ENCODE measurements around the gene PPP1R18. TPM values are rescaled to one million over a fixed set of nuclear protein-coding genes. Genes with fewer than 3 reads are reported as not detected.
"Not testable (repeated sequence)": the region's sequence is repeated elsewhere in the genome, so short reads cannot be mapped to it uniquely, and the experiment has no call there.

The PPP1R18 gene
- total and polyA plus RNA-seq, 4 donors: 28.2 to 155 (median 66.6) TPM

GRCh38 chr6:30719791-30720737 lies 33.6 kb upstream of the PPP1R18 start, which contains the start of gene TUBB:
Gene TUBB, plus strand, starts transcription at chr6:30720352. Its CDS starts 155 bp downstream, at chr6:30720507.
- WGBS, 2 donors: 0 to 1% methylated on average over 38 of the region's 38 CpGs
- ATAC-seq (ENCODE audit: insufficient read depth, low FRiP score) (peak; percentile 62), DNase-seq (peak; percentile 98 to 99 (median 99))
- peaks cover 4 to 43% (median 9%) of the 10 kb centered on the region in 5 donors for H3K4me1 ChIP-seq (ENCODE audit: control insufficient read depth in 5 of 5, insufficient read depth in 5 of 5, low read length in 5 of 5)
- no peak for TF ChIP-seq CTCF (IDR thresholded peaks at IDR 0.05; ENCODE audit: control extremely low read depth, extremely low read depth)
- no peaks in the 10 kb centered on the region for H3K27me3 ChIP-seq (ENCODE audit: control insufficient read depth in 3 of 3, insufficient read depth in 3 of 3, low read length in 2 of 3)
- peak within 1 kb of the TSS; percentile 99 for H3K9ac ChIP-seq (ENCODE audit: insufficient read depth in 1 of 2, low read length in 2 of 2)
- H3K4me3 ChIP-seq: peak within 1 kb of the TSS; percentile 58
- H3K9me3 ChIP-seq (ENCODE audit: control insufficient read depth in 4 of 4, insufficient read depth in 3 of 4, low read length in 3 of 4): no peaks in the 10 kb centered on the region
- H3K27ac ChIP-seq (ENCODE audit: low read depth in 1 of 2, low read length in 1 of 2): peak within 1 kb of the TSS; percentile 94 to 95
- H3K36me3 ChIP-seq (ENCODE audit: control insufficient read depth in 4 of 4, insufficient read depth in 4 of 4, low read length in 4 of 4): peaks cover 6 to 40% (median 19%) of the 10 kb centered on the region in 4 donors

DNA sequence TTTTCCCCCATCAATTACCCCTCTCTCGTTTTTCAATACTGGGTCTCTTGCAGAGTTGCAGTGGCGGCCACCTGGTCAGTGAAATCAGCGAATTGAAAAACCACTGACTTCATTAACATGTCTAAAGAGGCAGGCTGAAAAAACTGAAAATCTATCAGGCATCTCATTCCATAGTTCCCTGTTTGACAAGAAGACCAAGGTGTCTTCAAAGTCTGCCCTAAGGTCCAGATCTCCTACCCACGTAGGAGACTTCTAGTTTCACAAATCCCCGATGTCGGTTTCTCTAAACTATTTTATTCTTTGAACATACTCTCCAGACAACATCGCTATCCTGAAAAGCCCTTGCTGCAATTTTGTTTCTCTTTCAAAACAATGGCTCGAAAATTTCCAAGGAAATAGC lies 32.9 kb upstream of the PPP1R18 start:
- peaks cover 6 to 39% (median 17%) of the 10 kb centered on the region in 4 donors for H3K36me3 ChIP-seq (ENCODE audit: control insufficient read depth in 4 of 4, insufficient read depth in 4 of 4, low read length in 4 of 4)
- 17 to 20% methylated on average over 8 of the region's 8 CpGs for WGBS, 2 donors
- H3K27ac ChIP-seq (ENCODE audit: low read depth in 1 of 2, low read length in 1 of 2): peak overlapping the region; percentile 89 to 95

DNA sequence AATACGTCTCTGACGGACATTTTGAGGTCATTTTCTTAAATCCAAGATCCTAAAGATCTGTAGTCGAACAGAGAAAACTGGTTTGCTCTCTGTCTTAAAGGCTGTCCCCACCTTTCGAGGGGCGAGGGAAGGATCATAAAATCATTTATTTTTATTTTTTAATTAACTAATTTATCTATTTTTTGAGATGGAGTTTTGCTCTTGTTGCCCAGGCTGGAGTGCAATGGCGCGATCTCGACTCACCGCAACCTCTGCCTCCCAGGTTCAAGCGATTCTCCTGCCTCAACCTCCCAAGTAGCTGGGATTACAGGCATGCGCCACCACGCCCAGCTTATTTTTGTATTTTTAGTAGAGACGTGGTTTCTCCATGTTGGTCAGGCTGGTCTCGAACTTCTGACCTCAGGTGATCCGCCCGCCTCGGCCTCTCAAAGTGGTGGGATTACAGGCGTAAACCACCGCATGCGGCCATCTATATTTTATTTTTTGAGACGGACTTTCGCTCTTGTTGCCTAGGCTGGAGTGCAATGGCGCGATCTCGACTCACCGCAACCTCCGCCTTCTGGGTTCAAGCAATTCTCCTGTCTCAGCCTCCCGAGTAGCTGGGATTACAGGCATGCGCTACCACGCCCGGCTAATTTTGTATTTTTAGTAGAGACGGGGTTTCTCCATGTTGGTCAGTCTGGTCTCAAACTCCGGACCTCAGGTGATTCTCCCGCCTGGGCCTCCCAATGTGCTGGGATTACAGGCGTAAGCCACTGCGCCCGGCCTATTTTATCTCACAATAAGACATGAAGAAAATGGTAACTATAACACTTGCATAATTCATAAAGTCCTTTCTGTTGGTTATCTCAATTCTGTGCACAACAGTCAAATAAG lies 31.6 kb upstream of the PPP1R18 start:
- not testable (repeated sequence) for DNase-seq; ATAC-seq (ENCODE audit: insufficient read depth, low FRiP score); H3K27me3 ChIP-seq (ENCODE audit: control insufficient read depth in 3 of 3, insufficient read depth in 3 of 3, low read length in 2 of 3); H3K4me3 ChIP-seq; H3K9me3 ChIP-seq (ENCODE audit: control insufficient read depth in 4 of 4, insufficient read depth in 3 of 4, low read length in 3 of 4)
- peak overlapping the region; percentile 87 to 88 for H3K27ac ChIP-seq (ENCODE audit: low read depth in 1 of 2, low read length in 1 of 2)
- H3K9ac ChIP-seq (ENCODE audit: insufficient read depth in 1 of 2, low read length in 2 of 2): peak overlapping the region in 1 of 2 donors; percentile 97
- H3K4me1 ChIP-seq (ENCODE audit: control insufficient read depth in 5 of 5, insufficient read depth in 5 of 5, low read length in 5 of 5): peaks cover 3 to 33% (median 5%) of the 10 kb centered on the region in 5 donors
- H3K36me3 ChIP-seq (ENCODE audit: control insufficient read depth in 4 of 4, insufficient read depth in 4 of 4, low read length in 4 of 4): peaks cover 4 to 30% (median 17%) of the 10 kb centered on the region in 4 donors
- 78 to 80% methylated on average over 37 of the region's 37 CpGs for WGBS, 2 donors

More for the DNA sequence above, 32.9 kb upstream of the PPP1R18 start:
- TF ChIP-seq CTCF (IDR thresholded peaks at IDR 0.05; ENCODE audit: control extremely low read depth, extremely low read depth): no peak
- H3K4me3 ChIP-seq: peak overlapping the region; percentile 24
- no peak for ATAC-seq (ENCODE audit: insufficient read depth, low FRiP score)
- no peaks in the 10 kb centered on the region for H3K27me3 ChIP-seq (ENCODE audit: control insufficient read depth in 3 of 3, insufficient read depth in 3 of 3, low read length in 2 of 3)
- no peak for DNase-seq
- H3K4me1 ChIP-seq (ENCODE audit: control insufficient read depth in 5 of 5, insufficient read depth in 5 of 5, low read length in 5 of 5): peaks cover 4 to 40% (median 9%) of the 10 kb centered on the region in 5 donors
- peak overlapping the region; percentile 78 to 85 for H3K9ac ChIP-seq (ENCODE audit: insufficient read depth in 1 of 2, low read length in 2 of 2)
- H3K9me3 ChIP-seq (ENCODE audit: control insufficient read depth in 4 of 4, insufficient read depth in 3 of 4, low read length in 3 of 4): no peaks in the 10 kb centered on the region

All from lung (tissue), 12 donors.